GM20000 (cell line): ENCODE results near the gene SLC45A3.

Experiments used
- DNase-seq: peaks from one replicate; pipeline ENCODE4 v3.0.0; 2012; ENCODE audit warnings: low spot score
- TF ChIP-seq, protein P1 (sequence below): IDR thresholded peaks from 2 replicates; pipeline ENCODE4 v1.5.1; 2012; ENCODE audit warnings: mild to moderate bottlenecking, control low read depth; ENCODE audit errors: extremely low read depth, missing control alignments

Gene SLC45A3

DNA sequence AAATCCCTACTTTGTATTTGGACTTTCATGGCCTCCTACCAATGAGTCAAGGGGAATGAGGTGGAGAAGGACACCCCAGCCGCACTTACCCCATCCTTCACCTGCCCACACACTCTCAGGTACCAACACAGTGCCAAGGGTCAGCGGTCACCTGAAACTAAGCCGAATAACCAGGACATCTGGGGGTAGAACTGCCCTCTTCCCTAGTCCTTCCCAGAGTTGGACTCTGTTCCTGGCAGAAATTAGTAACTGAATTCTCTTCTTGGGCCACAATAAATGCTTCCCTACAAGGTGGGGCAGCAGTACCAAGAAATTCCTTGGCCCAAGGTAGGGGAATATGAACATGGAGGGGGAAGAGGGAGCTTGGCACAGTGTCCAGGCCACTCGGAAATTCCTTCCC is 7.3 kb downstream of the SLC45A3 start:
- TF ChIP-seq, protein P1, sequence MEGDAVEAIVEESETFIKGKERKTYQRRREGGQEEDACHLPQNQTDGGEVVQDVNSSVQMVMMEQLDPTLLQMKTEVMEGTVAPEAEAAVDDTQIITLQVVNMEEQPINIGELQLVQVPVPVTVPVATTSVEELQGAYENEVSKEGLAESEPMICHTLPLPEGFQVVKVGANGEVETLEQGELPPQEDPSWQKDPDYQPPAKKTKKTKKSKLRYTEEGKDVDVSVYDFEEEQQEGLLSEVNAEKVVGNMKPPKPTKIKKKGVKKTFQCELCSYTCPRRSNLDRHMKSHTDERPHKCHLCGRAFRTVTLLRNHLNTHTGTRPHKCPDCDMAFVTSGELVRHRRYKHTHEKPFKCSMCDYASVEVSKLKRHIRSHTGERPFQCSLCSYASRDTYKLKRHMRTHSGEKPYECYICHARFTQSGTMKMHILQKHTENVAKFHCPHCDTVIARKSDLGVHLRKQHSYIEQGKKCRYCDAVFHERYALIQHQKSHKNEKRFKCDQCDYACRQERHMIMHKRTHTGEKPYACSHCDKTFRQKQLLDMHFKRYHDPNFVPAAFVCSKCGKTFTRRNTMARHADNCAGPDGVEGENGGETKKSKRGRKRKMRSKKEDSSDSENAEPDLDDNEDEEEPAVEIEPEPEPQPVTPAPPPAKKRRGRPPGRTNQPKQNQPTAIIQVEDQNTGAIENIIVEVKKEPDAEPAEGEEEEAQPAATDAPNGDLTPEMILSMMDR = no peak

DNA sequence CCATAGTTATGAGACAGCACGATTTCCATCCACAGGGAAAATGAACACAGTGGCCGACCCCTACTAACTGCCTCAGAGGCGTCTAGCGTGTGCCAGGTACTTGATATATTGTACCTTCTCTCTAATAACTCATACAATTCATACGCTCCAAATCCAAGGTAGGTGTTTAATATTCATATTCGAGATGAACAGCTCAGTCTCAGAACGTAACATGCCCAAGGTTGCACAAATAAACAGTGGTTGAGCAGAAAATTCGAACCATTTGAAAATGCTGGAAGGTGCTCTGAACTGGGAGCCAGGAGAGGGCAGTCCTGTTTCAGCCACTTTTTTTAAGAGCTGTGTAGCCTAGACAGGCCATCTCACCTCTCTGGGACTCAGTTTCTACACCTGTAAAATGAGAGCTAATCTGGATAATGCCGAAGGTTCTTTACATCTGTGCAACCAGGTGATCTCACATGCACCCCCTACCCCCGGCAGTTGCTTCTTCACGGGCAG is 7.9 kb downstream of the SLC45A3 start:
- DNase-seq = no peak
- TF ChIP-seq, protein P1 = no peak

More for the DNA sequence above, 7.3 kb downstream of the SLC45A3 start:
- no peak for DNase-seq

DNA sequence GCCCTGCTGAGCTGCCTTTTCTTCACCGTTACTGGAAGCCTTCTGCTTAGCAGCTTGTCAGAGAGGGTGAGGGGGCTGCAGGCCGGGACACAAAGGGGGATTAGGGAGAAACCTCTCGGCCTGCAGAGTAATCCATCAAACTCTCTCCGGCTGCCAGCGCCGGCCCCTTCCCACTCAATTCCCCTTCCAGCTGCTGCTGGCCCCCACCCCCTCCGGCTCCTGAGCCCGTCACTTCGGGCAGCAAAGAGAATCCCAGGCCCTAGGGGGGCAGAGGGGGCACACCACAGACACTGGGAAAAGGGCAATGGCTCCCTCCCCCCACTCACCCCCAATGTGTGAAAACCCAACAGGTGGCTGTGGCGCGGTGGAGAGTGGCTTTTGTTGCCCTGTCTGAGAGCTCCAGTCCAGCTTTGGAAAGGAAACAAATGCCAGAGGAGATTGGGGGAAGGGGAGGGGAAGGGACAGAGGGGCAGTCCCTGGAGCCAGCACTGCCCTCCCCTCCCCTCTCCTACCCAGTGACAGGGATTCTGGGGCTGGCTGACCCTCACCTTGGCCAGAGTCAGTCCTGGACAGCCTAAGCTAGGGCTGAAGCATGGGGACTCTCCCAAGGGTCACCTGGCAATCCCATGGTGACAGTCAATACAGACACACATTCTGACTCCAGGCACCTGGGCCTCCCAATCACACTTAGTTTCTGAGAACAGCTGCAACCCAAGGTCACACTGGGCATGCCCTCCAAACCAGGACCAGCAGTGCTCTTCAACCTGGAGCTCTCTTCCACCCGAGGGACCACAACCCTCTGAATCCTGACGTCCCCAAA is 9.5 kb downstream of the SLC45A3 start:
- peak; percentile 38 for DNase-seq
- TF ChIP-seq, protein P1 = no peak

DNA sequence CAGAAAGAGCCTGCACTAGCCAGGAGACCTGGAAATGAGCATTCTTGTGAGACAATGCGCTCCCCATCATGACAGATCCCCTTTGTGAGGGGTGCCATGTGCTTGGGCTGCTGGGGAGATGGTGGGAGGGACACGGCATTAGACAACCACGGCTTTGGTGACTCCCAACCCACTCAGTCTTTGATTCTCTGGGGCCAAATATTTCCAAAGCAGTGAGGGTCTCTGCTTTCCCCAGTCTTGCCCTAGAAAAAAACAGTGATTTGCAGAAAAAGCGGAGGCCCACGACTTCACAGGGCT is 10.2 kb downstream of the SLC45A3 start:
- peak; percentile 37 for DNase-seq
- TF ChIP-seq, protein P1 = no peak

DNA sequence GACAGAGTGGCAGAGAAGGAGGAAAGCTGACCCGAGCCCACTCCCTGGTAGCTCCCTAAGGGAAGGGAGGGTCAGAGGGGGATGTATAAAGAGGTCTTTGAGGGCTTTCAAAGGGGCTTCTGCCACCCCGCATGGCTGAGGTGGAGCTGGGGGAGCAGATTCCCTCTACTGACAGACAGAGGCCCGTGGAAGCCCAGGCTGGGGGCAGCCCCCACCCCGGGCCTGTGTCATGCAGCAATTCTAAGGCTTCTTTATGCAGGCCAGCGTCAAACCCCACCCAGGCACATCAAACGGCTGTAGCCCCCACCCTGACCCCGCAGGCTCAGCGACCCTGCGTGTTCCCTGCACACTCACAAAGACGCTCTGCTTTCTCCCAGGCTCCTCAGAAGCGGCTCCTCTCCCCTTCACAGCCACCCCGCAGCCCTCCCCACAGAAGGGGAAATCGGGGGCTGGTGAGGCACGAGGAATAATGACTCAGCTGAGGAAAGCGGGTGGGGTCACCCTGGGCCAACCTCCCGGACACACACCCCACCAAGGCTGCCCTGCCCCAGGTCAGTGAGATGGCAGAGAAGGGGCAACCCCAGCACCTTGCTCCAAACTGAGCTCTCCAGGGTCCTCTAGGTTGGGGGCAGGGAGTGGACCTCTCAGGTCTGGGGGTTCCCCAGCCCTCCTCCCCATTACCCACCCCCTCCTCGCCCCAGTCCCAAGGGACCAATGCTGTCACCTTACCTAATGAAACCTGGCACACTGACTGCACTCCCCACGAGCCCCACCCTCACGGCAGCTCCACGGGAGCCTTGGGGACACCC is 10.8 kb downstream of the SLC45A3 start:
- DNase-seq = peak; percentile 70
- TF ChIP-seq, protein P1 = no peak

DNA sequence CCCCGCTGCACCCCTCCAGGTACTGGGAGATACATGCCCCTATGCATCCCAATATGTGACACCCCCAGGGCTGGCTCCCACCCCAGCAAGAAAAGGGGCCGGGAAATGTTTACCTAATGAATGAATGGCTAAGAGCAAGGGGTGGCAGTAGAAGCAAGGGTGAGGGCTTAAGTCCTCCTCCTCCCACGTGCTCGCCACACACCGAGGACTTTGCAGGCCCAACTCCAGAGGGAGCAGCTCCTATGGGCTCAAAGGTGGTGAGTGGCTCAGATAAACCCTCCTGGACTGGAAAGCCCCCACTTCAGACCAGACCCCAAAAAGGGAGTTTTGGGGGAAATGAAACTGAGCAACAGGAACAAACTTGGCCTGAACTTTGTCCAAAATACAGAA is 11.4 kb downstream of the SLC45A3 start:
- DNase-seq = peak; percentile 82
- TF ChIP-seq, protein P1 = no peak
